ENCODE data around the gene PLG. TPM values are rescaled to one million over a fixed set of nuclear protein-coding genes. Genes with fewer than 3 reads are reported as not detected.
"Not testable (repeated sequence)": the region's sequence is repeated elsewhere in the genome, so short reads cannot be mapped to it uniquely, and the experiment has no call there.

Gene PLG
- total RNA-seq, 1 donor from 2014 or later, result 0.16 TPM

- no peak overlapping the region for H3K27ac Mint-ChIP-seq
- no peaks in the 10 kb centered on the region for H3K4me1 Mint-ChIP-seq
- no peak for TF ChIP-seq CTCF (IDR thresholded peaks at IDR 0.05; ENCODE audit: unreplicated experiment)
Observed at GRCh38 chr6:160734627-160735026, 32.6 kb downstream of the PLG start.

GRCh38 chr6:160735523-160735922 is 33.5 kb downstream of the PLG start:
- H3K9me3 Mint-ChIP-seq, result no peaks in the 10 kb centered on the region
- no peak overlapping the region for H3K4me3 Mint-ChIP-seq

More at GRCh38 chr6:160734627-160735026, 32.6 kb downstream of the PLG start:
- no peak overlapping the region for H3K4me3 Mint-ChIP-seq
- DNase-seq (ENCODE audit: low spot score in 2 of 2, unreplicated experiment in 2 of 2), result no peak
- no peaks in the 10 kb centered on the region for H3K36me3 Mint-ChIP-seq
- H3K9me3 Mint-ChIP-seq, result no peaks in the 10 kb centered on the region
- H3K27me3 Mint-ChIP-seq (ENCODE audit: low read depth), result peaks cover 17% of the 10 kb centered on the region

GRCh38 chr6:160737934-160738333 is 35.9 kb downstream of the PLG start:
- Mint-ChIP-seq H3K36me3 (no peaks in the 10 kb centered on the region), H3K4me3 (no peak overlapping the region), H3K9me3 (peaks cover 7% of the 10 kb centered on the region)

More at GRCh38 chr6:160735523-160735922, 33.5 kb downstream of the PLG start:
- Mint-ChIP-seq H3K36me3 (no peaks in the 10 kb centered on the region), H3K27ac (no peak overlapping the region), H3K4me1 (no peaks in the 10 kb centered on the region), H3K27me3 (ENCODE audit: low read depth) (peaks cover 17% of the 10 kb centered on the region)
- no peak for DNase-seq (ENCODE audit: low spot score in 2 of 2, unreplicated experiment in 2 of 2)
- no peak for TF ChIP-seq CTCF (IDR thresholded peaks at IDR 0.05; ENCODE audit: unreplicated experiment)

GRCh38 chr6:160739955-160740354 is 37.9 kb downstream of the PLG start:
- H3K27me3 Mint-ChIP-seq (ENCODE audit: low read depth), result peaks cover 3% of the 10 kb centered on the region

More at GRCh38 chr6:160737934-160738333, 35.9 kb downstream of the PLG start:
- Mint-ChIP-seq H3K4me1 (no peaks in the 10 kb centered on the region), H3K27me3 (ENCODE audit: low read depth) (peaks cover 14% of the 10 kb centered on the region), H3K27ac (no peak overlapping the region)
- no peak for TF ChIP-seq CTCF (IDR thresholded peaks at IDR 0.05; ENCODE audit: unreplicated experiment)
- no peak for DNase-seq (ENCODE audit: low spot score in 2 of 2, unreplicated experiment in 2 of 2)

GRCh38 chr6:160741012-160741411 is 39.0 kb downstream of the PLG start:
- H3K9me3 Mint-ChIP-seq, result peaks cover 35% of the 10 kb centered on the region

More at GRCh38 chr6:160739955-160740354, 37.9 kb downstream of the PLG start:
- no peak overlapping the region for H3K4me3 Mint-ChIP-seq
- no peak for TF ChIP-seq CTCF (IDR thresholded peaks at IDR 0.05; ENCODE audit: unreplicated experiment)
- no peak overlapping the region for H3K27ac Mint-ChIP-seq
- H3K36me3 Mint-ChIP-seq, result no peaks in the 10 kb centered on the region
- DNase-seq (ENCODE audit: low spot score in 2 of 2, unreplicated experiment in 2 of 2), result no peak
- H3K9me3 Mint-ChIP-seq, result peaks cover 24% of the 10 kb centered on the region
- no peaks in the 10 kb centered on the region for H3K4me1 Mint-ChIP-seq

GRCh38 chr6:160742090-160742489 is 40.0 kb downstream of the PLG start:
- peaks cover 43% of the 10 kb centered on the region for H3K9me3 Mint-ChIP-seq
- DNase-seq (ENCODE audit: low spot score in 2 of 2, unreplicated experiment in 2 of 2), result no peak
- no peaks in the 10 kb centered on the region for H3K4me1 Mint-ChIP-seq
- H3K36me3 Mint-ChIP-seq, result peaks cover 4% of the 10 kb centered on the region
- H3K27ac Mint-ChIP-seq, result no peak overlapping the region
- no peak for TF ChIP-seq CTCF (IDR thresholded peaks at IDR 0.05; ENCODE audit: unreplicated experiment)
- H3K27me3 Mint-ChIP-seq (ENCODE audit: low read depth), result no peaks in the 10 kb centered on the region
- no peak overlapping the region for H3K4me3 Mint-ChIP-seq

More at GRCh38 chr6:160741012-160741411, 39.0 kb downstream of the PLG start:
- not testable (repeated sequence) for H3K27ac Mint-ChIP-seq; H3K4me3 Mint-ChIP-seq; H3K27me3 Mint-ChIP-seq (ENCODE audit: low read depth); H3K4me1 Mint-ChIP-seq; DNase-seq (ENCODE audit: low spot score in 2 of 2, unreplicated experiment in 2 of 2); H3K36me3 Mint-ChIP-seq
